ENCODE measurements around the gene PHF23. TPM values are rescaled to one million over a fixed set of nuclear protein-coding genes. Genes with fewer than 3 reads are reported as not detected.

PHF23 gene
- total RNA-seq, 1 experiment from 2014 or later: 48.5 TPM

- TF ChIP-seq ATF3 (IDR thresholded peaks at IDR 0.05): no peak
- no peak for TF ChIP-seq EGR1 (IDR thresholded peaks at IDR 0.05; ENCODE audit: low read depth)
- no peak for TF ChIP-seq JUND (IDR thresholded peaks at IDR 0.05)
- no peak for TF ChIP-seq EZH2phosphoT487 (IDR thresholded peaks at IDR 0.05; ENCODE audit: borderline replicate concordance)
Measured at GRCh38 chr17:7226721-7227710, 12.2 kb downstream of the PHF23 start (continued).

GRCh38 chr17:7225711-7226331 is 13.4 kb downstream of the PHF23 start:
- Histone ChIP-seq H3K27me3 (ENCODE audit: insufficient read depth, low read length) (no peaks in the 10 kb centered on the region), H3K9ac (ENCODE audit: low read length) (no peak overlapping the region), H3K9me3 (ENCODE audit: control insufficient read depth in 1 of 2, insufficient read depth in 1 of 2, low read depth in 1 of 2, low read length in 2 of 2) (no peaks in the 10 kb centered on the region), H3K36me3 (ENCODE audit: control insufficient read depth in 1 of 2, insufficient read depth in 2 of 2, low read length in 2 of 2) (peaks cover 61 to 73% of the 10 kb centered on the region in 2 experiments), H4K20me1 (ENCODE audit: insufficient read depth) (no peaks in the 10 kb centered on the region), H3K4me1 (ENCODE audit: control insufficient read depth in 1 of 2, insufficient read depth in 2 of 2, low read length in 2 of 2) (peaks cover under 1 to 14% of the 10 kb centered on the region in 2 experiments; a peak in 3 of 4 replicates), H3K4me3 (replicated peaks in 1 of 2; ENCODE audit: low read depth in 1 of 2, low read length in 2 of 2) (no peak overlapping the region), H3K79me2 (ENCODE audit: insufficient read depth, low read length) (peaks cover 35% of the 10 kb centered on the region), H3K27ac (ENCODE audit: low read depth, low read length) (no peak overlapping the region), H2AFZ (ENCODE audit: low read depth, low read length, poor library complexity, severe bottlenecking) (no peak overlapping the region), H3K9me2 (ENCODE audit: insufficient read depth) (no peaks in the 10 kb centered on the region), H3K4me2 (ENCODE audit: low read length) (no peak overlapping the region)
- TF ChIP-seq SP1 (IDR thresholded peaks at IDR 0.05; ENCODE audit: low read depth) (no peak), EZH2phosphoT487 (IDR thresholded peaks at IDR 0.05; ENCODE audit: borderline replicate concordance) (no peak), YY1 (IDR thresholded peaks at IDR 0.05; ENCODE audit: extremely low read depth, insufficient replicate concordance, low read depth, low read length) (no peak), ATF3 (IDR thresholded peaks at IDR 0.05) (no peak), POLR2AphosphoS5 (IDR thresholded peaks at IDR 0.05; ENCODE audit: low read depth, low read length) (no peak), EGR1 (IDR thresholded peaks at IDR 0.05; ENCODE audit: low read depth) (no peak), SRF (IDR thresholded peaks at IDR 0.05; ENCODE audit: low read depth) (no peak), CEBPB (IDR thresholded peaks at IDR 0.05; ENCODE audit: low read depth) (no peak), REST (IDR thresholded peaks at IDR 0.05; ENCODE audit: low read depth) (no peak), JUND (IDR thresholded peaks at IDR 0.05) (no peak), ZFX (IDR thresholded peaks at IDR 0.05) (no peak), CTCF (IDR thresholded peaks at IDR 0.05 in 2 of 3, conservative IDR thresholded peaks at IDR 0.05 in 1 of 3; ENCODE audit: borderline replicate concordance in 1 of 3, insufficient read depth in 1 of 3, low read depth in 2 of 3, low read length in 2 of 3) (no peak), TCF7L2 (IDR thresholded peaks at IDR 0.05; ENCODE audit: borderline replicate concordance, extremely low read depth, insufficient read depth, insufficient read length) (no peak), RAD21 (IDR thresholded peaks at IDR 0.05; ENCODE audit: low read depth) (no peak), POLR2A (IDR thresholded peaks at IDR 0.05; ENCODE audit: borderline replicate concordance, extremely low read depth, insufficient read depth, insufficient read length) (no peak)
- ATAC-seq (no peak), DNase-seq (ENCODE audit: low read depth, low spot score) (no peak)
- intact Hi-C loops (cut with micrococcal nuclease): no loop called here
- BruUV-seq (replicated peaks): no TSS peak
- ChIA-PET CTCF (no interaction called here), POLR2A (no interaction called here), RAD21 (ENCODE audit: low non-redundant PET in 1 of 2, low total read pairs in 2 of 2, uncharacterized antibody in 2 of 2, unreplicated experiment in 2 of 2) (no interaction called here)

Data from HCT116 (cell line).